B cell (primary cell): ENCODE results near the gene GOLT1B. TPM values are rescaled to one million over a fixed set of nuclear protein-coding genes. Genes with fewer than 3 reads are reported as not detected.

Experiments used
- ATAC-seq: fragments of 200-7000 bp; cut with Tn5 transposase; one replicate; pipeline ENCODE4 v1.10.0; 2021; ENCODE audit warnings: low read depth, mild to moderate bottlenecking, moderate number of reproducible peaks, moderate library complexity
- CTCF ChIA-PET: fragments of 350-600 bp; sonication (Branson Sonifier 250); formaldehyde crosslinking; loops from one replicate; lab custom pipeline; 2021; ENCODE audit warnings: antibody characterized with exemption, inconsistent platforms; lab: Charles Lee
- POLR2A ChIA-PET: fragments of 350-600 bp; sonication (Branson Sonifier 250); formaldehyde crosslinking; loops from one replicate; lab custom pipeline; 2021; ENCODE audit warnings: antibody characterized with exemption; lab: Charles Lee
- DNase-seq: peaks from one replicate; pipeline ENCODE4 v3.0.0; 2013
- H2AFZ ChIP-seq: 2 replicates; pipeline ENCODE4 v1.6.1; 2012; ENCODE audit warnings: mild to moderate bottlenecking, low read depth, low read length; ENCODE audit not compliant: insufficient read depth, poor library complexity, severe bottlenecking
- H3K27ac ChIP-seq, 2 donors: 1 replicate in 1 of 2; 2 replicates in 1 of 2; pipeline ENCODE4 v1.5.1; 2012 to 2013; ENCODE audit warnings: low read length in 2 of 2, mild to moderate bottlenecking in 2 of 2, moderate library complexity in 1 of 2
- H3K27me3 ChIP-seq, 4 experiments: fragments of 200-600 bp in 1 of 4; sonication (generic) in 1 of 4; replicated peaks in 1 of 4; 1 replicate in 2 of 4; 2 replicates in 2 of 4; pipeline versions ENCODE4 v1.6.1 to v1.7.0; 2013 to 2016; ENCODE audit warnings: low read length in 3 of 4, mild to moderate bottlenecking in 2 of 4, mixed read lengths in 1 of 4, moderate library complexity in 1 of 4; ENCODE audit not compliant: insufficient read depth in 4 of 4, control insufficient read depth in 3 of 4; ENCODE audit errors: control extremely low read depth in 1 of 4
- H3K36me3 ChIP-seq, 2 experiments: replicated peaks in 1 of 2; 1 replicate in 1 of 2; 2 replicates in 1 of 2; pipeline versions ENCODE4 v1.6.1 to v1.7.1; 2013; ENCODE audit warnings: low read length in 1 of 2; ENCODE audit not compliant: insufficient read depth in 2 of 2, control insufficient read depth in 1 of 2; ENCODE audit errors: control extremely low read depth in 1 of 2, extremely low read depth in 1 of 2
- H3K4me1 ChIP-seq, 2 donors: fragments of 200-600 bp in 1 of 2; sonication (generic) in 1 of 2; 1 replicate in 1 of 2; 2 replicates in 1 of 2; pipeline versions ENCODE4 v1.5.1 to v1.6.1; 2013 to 2017; ENCODE audit warnings: low read length in 2 of 2; ENCODE audit not compliant: control insufficient read depth in 2 of 2, insufficient read depth in 2 of 2
- H3K4me2 ChIP-seq: replicated peaks from 2 replicates; pipeline ENCODE3; 2012; ENCODE audit warnings: mild to moderate bottlenecking, low read depth, low read length; ENCODE audit not compliant: poor library complexity, severe bottlenecking
- H3K4me3 ChIP-seq, 5 experiments: fragments of 200-600 bp in 1 of 5; sonication (generic) in 1 of 5; 1 replicate in 3 of 5; 2 replicates in 2 of 5; pipeline versions ENCODE4 v1.5.1 to v1.7.0; 2011 to 2016; ENCODE audit warnings: low read length in 4 of 5, mild to moderate bottlenecking in 4 of 5, low read depth in 2 of 5, control low read depth in 1 of 5, moderate library complexity in 1 of 5; ENCODE audit not compliant: insufficient read depth in 1 of 5; ENCODE audit errors: control extremely low read depth in 1 of 5, extremely low read depth in 1 of 5
- H3K79me2 ChIP-seq: fragments of 200-600 bp; sonication (generic); one replicate; pipeline ENCODE4 v1.6.0; 2016; ENCODE audit warnings: low read length; ENCODE audit not compliant: control insufficient read depth, insufficient read depth
- H3K9ac ChIP-seq: fragments of 200-600 bp; sonication (generic); 2 replicates; pipeline ENCODE4 v1.6.1; 2017; ENCODE audit warnings: mild to moderate bottlenecking, low read length, moderate library complexity
- H3K9me3 ChIP-seq, 3 donors: one replicate each; pipeline versions ENCODE4 v1.6.1 to v1.7.1; 2013; ENCODE audit warnings: low read length in 2 of 3; ENCODE audit not compliant: control insufficient read depth in 2 of 3, insufficient read depth in 1 of 3; ENCODE audit errors: control extremely low read depth in 1 of 3
- H4K20me1 ChIP-seq: 2 replicates; pipeline ENCODE4 v1.6.0; 2012; ENCODE audit warnings: mild to moderate bottlenecking, low read length; ENCODE audit not compliant: insufficient read depth, control insufficient read depth, poor library complexity, severe bottlenecking
- H3K27ac Mint-ChIP-seq: one replicate; pipeline ENCODE4 v1.8.0; 2021; ENCODE audit warnings: mixed read lengths
- H3K27me3 Mint-ChIP-seq: one replicate; pipeline ENCODE4 v1.8.0; 2021; ENCODE audit warnings: mixed read lengths
- H3K4me1 Mint-ChIP-seq: one replicate; pipeline ENCODE4 v1.8.0; 2021; ENCODE audit warnings: mixed read lengths
- H3K4me3 Mint-ChIP-seq: one replicate; pipeline ENCODE4 v1.8.0; 2021; ENCODE audit warnings: mixed read lengths
- H3K9me3 Mint-ChIP-seq: one replicate; pipeline ENCODE4 v1.8.0; 2022; ENCODE audit warnings: mixed read lengths; ENCODE audit not compliant: insufficient read depth
- CTCF ChIP-seq: fragments of 200-600 bp; IDR thresholded peaks from one replicate; pipeline ENCODE4 v1.8.0; 2022; ENCODE audit warnings: antibody characterized with exemption, mild to moderate bottlenecking
- EZH2 ChIP-seq: IDR thresholded peaks from 2 replicates; pipeline ENCODE4 v1.6.1; 2012; ENCODE audit warnings: borderline replicate concordance, low read depth, mild to moderate bottlenecking, moderate library complexity, low read length; ENCODE audit not compliant: insufficient read depth, poor library complexity, severe bottlenecking
- WGBS: methylation state at CpG from one replicate; pipeline ENCODE4 v1.1.5; 2013; ENCODE audit warnings: missing lambda C conversion rate; ENCODE audit not compliant: insufficient coverage; 5-methylcytosine and 5-hydroxymethylcytosine counted together
- intact Hi-C: fragments of 100-400 bp; cut with micrococcal nuclease; formaldehyde crosslinking; loops from one replicate; pipeline ENCODE4 v1.10.0; 2022
- polyA plus RNA-seq: library from polyadenylated mRNA; depleted of rRNA; stranded (reverse); fragments of >200 nt; gene quantifications from 2 replicates; pipeline ENCODE4 v1.2.3, GENCODE V29; 2012
- total RNA-seq, 2 donors: library from RNA; stranded (reverse); fragments of 120-200 nt in 1 of 2; gene quantifications; 1 replicate in 1 of 2; 2 replicates in 1 of 2; pipeline versions ENCODE4 v1.2.3 to v1.2.4, GENCODE V29; 2013 to 2022

The GOLT1B gene
- total and polyA plus RNA-seq, 2 donors (not counting 1 experiment from before 2014, with no cell fraction given): 8.2 to 25.1 TPM

GRCh38 chr12:21518451-21518850 is 16.9 kb downstream of the GOLT1B start:
- no peaks in the 10 kb centered on the region for H3K27me3 ChIP-seq
- H3K4me3 ChIP-seq: no peak overlapping the region
- peaks cover 10 to 20% of the 10 kb centered on the region in 2 experiments for H3K36me3 ChIP-seq
- DNase-seq (no peak), ATAC-seq (no peak)
- H3K9ac ChIP-seq: no peak overlapping the region
- no peak overlapping the region for H3K27ac ChIP-seq
- Mint-ChIP-seq H3K4me3 (no peak overlapping the region), H3K27me3 (no peaks in the 10 kb centered on the region), H3K27ac (no peak overlapping the region), H3K9me3 (no peaks in the 10 kb centered on the region), H3K4me1 (no peaks in the 10 kb centered on the region)
- ChIA-PET POLR2A (no interaction called here), CTCF (no interaction called here)
- no peaks in the 10 kb centered on the region for H3K79me2 ChIP-seq
- no CpG with 5 or more reads among the region's 3 CpGs for WGBS
- no peaks in the 10 kb centered on the region for H4K20me1 ChIP-seq
- H2AFZ ChIP-seq: no peak overlapping the region
- intact Hi-C loops: no loop called here
- TF ChIP-seq EZH2 (no peak), CTCF (no peak)
- no peaks in the 10 kb centered on the region for H3K4me1 ChIP-seq
- no peak overlapping the region for H3K4me2 ChIP-seq
- no peaks in the 10 kb centered on the region for H3K9me3 ChIP-seq

- Histone ChIP-seq H3K27ac (no peak overlapping the region), H3K79me2 (no peaks in the 10 kb centered on the region), H3K4me1 (no peaks in the 10 kb centered on the region), H3K4me2 (no peak overlapping the region), H3K9ac (no peak overlapping the region), H3K9me3 (peaks cover 0 to 2% (median 0%) of the 10 kb centered on the region in 3 donors), H3K36me3 (peaks cover 0 to 5% of the 10 kb centered on the region in 2 experiments), H2AFZ (no peak overlapping the region), H3K4me3 (no peak overlapping the region), H4K20me1 (no peaks in the 10 kb centered on the region), H3K27me3 (no peaks in the 10 kb centered on the region)
- POLR2A ChIA-PET: no interaction called here
- intact Hi-C loops: no loop called here
- Mint-ChIP-seq H3K4me1 (no peaks in the 10 kb centered on the region), H3K9me3 (peaks cover 9% of the 10 kb centered on the region), H3K27me3 (no peaks in the 10 kb centered on the region), H3K4me3 (no peak overlapping the region), H3K27ac (no peak overlapping the region)
- no peak for DNase-seq
- CTCF ChIA-PET: no interaction called here
- WGBS: no CpG with 5 or more reads among the region's 1 CpG
- ATAC-seq: no peak
- TF ChIP-seq EZH2 (no peak), CTCF (no peak)
Observed at GRCh38 chr12:21521541-21521940, 20.0 kb downstream of the GOLT1B start.
